ENCODE measurements around the gene RASAL2.
"Not testable (repeated sequence)": the region's sequence is repeated elsewhere in the genome, so short reads cannot be mapped to it uniquely, and the experiment has no call there.

The RASAL2 gene

DNA sequence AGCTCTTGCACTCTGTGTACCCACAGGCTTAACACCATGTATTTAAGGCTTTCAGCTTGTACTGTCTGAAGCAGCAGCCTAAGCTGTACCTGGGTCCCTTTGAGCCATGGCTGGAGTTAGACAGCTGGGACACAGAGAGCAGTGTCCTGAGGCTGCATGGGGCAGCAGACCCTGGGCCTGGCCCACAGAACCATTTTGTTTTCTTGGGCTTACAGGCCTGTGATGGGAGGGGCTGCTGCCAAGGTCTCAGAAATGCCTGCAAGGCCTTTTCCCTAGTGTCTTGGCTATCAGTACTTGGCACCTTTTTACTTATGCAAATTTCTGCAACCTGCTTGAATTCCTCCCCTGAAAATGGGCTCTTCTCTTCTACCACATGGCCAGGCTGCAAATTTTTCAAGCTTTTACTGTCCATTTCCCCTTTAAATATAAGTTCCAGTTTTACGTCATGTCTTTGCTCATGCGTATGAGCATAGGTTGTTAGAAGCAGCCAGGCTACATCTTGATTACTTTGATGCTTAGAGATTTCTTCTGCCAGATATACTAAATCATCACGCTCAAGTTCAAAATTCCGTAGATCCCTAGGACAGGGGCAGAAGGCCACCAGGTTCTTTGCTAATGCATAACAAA lies 259.0 kb downstream of the RASAL2 start:
- DNase-seq, result no peak

GRCh38 chr1:178353524-178353923 lies 259.6 kb downstream of the RASAL2 start:
- DNase-seq, result no peak

- DNase-seq, result no peak
Observed at GRCh38 chr1:178354816-178355215, 260.9 kb downstream of the RASAL2 start.

DNA sequence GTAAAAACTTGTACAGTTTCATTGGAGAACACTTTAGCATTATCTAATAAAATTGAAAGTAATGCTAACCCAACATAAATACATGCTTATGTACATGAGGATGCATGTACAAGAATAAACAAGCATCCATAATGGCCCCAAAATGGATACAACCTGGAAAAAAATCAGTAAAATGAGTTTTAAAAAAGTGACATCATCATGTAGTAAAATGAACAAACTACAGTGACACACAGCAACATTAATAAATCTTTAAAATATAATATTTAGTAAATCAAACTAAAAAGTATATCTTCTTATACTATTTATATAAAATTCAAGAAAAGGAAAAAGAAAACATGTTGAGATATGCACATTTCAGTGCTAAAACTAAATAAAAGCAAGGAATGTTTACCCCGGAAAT lies 262.4 kb downstream of the RASAL2 start:
- DNase-seq, result no peak

DNA sequence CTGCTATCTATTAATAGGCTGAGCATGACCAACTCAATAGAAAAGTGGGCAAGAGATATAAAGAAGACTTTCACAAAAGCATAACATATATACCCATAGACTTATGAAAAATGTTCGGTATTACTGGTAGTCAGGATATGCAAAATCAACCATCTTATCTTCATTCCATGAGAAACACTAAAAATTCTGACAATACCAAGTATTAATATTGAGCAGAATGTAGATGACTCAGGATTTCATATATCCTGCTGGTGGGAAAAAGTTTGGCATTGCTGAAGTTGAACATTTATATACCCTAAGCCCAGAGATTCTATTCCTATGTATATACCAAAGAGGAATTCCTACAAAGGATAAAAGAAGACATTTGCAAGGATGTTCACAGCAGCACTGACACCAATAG lies 264.6 kb downstream of the RASAL2 start:
- no peak for DNase-seq

DNA sequence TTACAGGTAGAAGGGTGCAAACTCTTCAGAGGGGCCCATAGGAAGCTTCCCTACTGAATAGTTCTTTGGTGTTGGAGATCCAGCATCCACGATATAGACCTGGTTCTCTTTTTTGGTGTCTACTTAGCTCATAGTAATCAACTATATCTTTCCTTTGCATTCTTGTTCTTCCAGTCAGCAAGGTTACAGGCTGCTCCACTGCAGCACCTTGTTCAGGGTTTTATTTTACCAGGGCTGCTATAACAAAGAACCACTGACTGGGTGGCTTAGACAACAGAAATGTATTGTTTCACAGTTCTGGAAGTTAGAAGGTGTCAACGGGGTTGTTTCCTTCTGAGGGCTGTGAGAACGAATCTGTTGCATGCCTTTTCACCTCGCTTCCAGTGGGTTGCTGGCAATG lies 266.5 kb downstream of the RASAL2 start:
- no peak for DNase-seq

GRCh38 chr1:178361847-178362246 lies 267.9 kb downstream of the RASAL2 start:
- DNase-seq, result no peak

- DNase-seq, result no peak
Observed at GRCh38 chr1:178362747-178363146, 268.8 kb downstream of the RASAL2 start.

- DNase-seq, result no peak
Observed at GRCh38 chr1:178364782-178365181, 270.9 kb downstream of the RASAL2 start.

DNA sequence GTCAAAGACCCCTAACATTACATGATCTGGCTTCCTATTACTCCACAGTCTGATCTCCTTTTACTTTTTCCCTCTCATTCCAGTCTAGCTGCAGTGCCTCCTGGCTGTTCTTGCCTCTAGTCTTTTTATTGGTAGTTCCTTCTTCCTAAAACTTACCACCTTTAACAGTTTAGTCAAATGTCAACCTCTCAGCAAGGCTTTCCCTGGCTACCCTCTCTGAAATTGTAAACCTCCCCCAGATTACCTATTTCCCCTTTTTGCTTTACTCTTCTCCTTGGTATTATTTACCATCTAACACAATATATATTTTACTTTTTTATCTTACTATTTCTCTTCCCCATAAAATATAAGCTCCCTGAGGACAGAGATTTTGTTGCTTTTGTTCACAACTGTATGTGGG lies 273.2 kb downstream of the RASAL2 start:
- no peak for DNase-seq

DNA sequence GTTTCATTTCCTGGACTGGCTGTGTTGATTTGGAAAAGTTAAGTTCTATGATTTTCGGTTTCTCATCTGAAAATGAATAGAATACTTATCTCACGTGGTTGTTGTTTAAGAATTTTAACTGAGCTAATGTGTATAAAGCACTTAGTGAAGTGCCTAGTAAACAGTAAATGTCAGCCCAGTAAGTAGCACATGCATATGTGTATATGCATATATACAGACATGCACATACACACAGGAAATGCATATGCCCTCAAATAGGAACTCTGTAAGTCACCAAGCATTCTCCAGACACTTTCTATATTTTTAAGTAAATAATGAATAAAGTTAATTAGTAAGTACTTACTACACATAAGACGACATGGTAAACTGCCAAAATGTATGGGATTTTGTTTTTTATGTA lies 274.3 kb downstream of the RASAL2 start:
- no peak for DNase-seq

- no peak for DNase-seq
Observed at GRCh38 chr1:178371235-178371634, 277.3 kb downstream of the RASAL2 start.

GRCh38 chr1:178371933-178372388 lies 278.1 kb downstream of the RASAL2 start:
- no peak for DNase-seq

- DNase-seq, result no peak
Observed at GRCh38 chr1:178374016-178374415, 280.1 kb downstream of the RASAL2 start.

DNA sequence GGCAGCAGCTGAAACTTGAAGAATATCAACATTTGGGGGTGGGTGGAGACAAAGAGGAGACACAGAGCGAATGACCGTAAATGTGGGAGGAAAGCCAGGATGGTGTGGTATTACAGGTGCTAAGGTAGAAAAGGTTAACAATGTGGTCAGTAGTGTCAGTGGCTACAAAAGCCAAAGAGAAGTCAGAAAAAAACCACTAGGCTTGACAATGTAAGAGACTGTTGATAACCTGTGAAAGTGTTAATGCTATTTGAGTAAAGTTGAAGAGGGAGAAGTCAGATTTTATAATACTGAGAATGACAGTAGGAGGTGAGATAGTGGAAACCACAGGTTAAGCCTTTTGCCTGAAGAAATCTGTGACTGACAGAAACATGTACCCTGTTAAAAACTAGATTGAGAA lies 282.1 kb downstream of the RASAL2 start:
- no peak for DNase-seq

- no peak for DNase-seq
Observed at GRCh38 chr1:178379807-178380206, 285.9 kb downstream of the RASAL2 start.

DNA sequence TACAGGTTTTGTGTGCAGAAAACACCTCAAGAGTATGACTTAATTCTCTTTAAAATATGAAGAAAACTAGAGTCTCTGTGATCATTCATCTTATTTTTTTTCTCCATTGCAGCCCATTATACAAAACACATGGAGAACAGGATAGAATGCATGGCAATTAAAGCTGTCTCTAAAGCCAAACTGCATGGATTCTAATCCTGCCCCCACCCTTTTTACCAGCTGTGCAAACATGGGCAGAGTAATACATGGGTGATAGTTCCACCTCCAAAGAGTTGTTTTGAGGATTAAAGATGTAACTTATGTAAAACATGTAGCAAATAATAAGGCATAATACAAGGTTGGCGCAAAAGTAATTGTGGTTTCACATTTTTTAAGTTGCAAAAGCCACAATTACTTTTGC lies 288.5 kb downstream of the RASAL2 start:
- no peak for DNase-seq

DNA sequence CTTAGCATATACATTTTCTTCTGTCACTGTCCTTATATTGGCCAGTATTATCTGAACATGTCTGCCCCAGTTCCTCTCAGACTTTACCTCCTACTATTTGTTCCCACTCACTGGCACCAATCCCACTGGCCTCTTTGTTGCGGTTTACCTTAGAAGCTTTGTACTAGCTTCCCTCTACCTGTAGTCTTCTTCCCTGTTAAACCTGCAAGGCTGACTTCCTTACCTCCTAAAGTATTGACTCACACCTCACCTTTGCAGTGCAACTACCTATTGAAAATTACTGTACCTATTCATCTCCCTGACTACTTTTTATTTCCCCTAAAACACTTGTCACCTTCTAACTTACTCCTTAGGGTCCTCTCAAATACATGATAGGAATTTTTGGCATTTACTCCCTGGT lies 291.8 kb downstream of the RASAL2 start:
- no peak for DNase-seq

DNA sequence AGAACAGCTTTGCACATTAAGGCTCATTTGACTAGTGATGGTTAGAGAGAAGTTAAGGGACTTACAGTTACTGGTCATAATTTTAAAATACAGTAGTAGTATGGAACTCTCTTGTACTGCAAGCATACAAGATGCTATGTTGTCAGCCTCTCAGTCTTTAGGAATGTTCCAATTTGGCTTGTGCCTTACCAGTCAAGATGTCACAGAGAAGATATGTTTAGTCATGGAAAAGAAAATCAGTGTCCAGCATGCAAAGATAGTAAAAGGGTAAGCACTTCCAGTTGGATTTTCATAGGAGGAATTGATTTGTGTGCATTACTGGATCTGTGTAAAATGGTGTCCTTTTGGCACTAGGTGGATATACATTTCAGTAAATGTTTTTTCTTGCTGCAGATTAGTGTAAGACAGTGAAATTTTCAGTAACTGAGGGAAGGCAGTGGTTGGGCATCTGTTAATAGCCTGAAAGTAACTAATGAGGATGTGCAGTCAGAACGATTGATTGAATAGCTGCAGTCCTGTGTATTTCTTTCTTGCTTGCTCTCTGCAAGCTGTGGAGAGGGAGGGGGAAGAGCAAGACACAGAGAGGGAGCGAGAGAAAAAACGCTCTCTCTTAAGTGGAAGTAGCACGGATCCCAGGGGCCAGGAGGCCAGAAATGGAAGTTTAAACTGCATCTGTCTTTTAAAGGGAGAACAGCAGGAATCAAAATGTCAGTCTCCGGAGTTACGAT lies 294.7 kb downstream of the RASAL2 start:
- DNase-seq, result no peak

DNA sequence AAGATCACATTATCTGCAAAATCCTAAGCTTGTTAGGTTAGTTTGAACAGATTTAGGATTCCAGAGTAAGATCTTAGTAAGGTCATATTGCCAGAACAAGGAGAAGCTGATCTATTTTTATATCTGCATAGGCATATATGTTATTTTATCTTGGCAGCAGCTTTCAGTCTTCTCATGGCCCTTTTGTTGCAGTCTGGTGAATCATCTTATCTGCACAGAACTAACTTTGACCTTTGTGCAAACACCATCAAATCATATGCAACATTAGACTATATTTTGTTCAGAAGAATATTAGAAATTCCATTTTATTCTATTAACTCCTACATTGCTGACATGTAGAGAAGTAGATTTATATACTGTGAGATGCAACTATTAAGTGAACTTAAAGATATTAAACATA lies 295.5 kb downstream of the RASAL2 start:
- DNase-seq, result no peak

DNA sequence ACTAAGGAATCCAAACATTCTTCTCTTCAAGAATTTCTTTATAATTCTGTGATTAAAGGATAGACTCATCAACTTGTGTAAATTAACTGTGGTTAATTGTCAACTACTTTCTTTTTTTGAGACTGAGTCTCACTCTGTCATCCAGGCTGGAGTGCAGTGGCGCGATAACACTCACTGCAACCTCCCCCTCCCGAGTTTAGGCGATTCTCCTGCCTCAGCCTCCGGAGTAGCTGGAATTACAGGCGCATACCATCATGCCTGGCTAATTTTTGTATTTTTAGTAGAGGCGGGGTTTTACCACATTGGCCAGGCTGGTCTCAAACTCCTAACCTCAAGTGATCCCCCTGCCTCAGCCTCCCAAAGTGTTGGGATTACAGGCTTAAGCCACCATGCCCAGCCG lies 296.4 kb downstream of the RASAL2 start:
- not testable (repeated sequence) for DNase-seq

- DNase-seq, result no peak
Observed at GRCh38 chr1:178393370-178393769, 299.5 kb downstream of the RASAL2 start.

DNA sequence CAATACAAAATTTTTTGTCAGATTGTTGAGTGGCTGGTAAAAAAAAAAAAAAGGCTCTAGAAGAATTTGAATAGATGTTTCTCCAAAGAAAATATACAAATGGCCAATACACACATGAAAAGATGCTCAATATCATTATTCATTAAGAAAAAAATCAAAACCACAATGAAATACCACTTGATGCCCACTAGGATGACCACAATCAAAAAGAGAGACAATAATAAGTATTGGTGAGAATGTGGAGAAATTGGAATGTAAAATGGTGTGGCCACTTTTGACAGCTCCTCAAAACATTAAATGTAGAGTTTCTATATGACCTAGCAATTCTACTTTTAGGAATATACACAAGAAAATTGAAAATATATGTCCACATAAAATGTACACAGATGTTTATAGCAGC lies 302.9 kb downstream of the RASAL2 start:
- no peak for DNase-seq

- no peak for DNase-seq
Observed at GRCh38 chr1:178397678-178398077, 303.8 kb downstream of the RASAL2 start.

- no peak for DNase-seq
Observed at GRCh38 chr1:178399177-178399728, 305.3 kb downstream of the RASAL2 start.

All from stimulated activated CD4-positive, alpha-beta T cell treated with anti-CD3 and anti-CD28 coated beads, Interleukin-4, amount 100 ng/mL, for 1 hour (primary cell).